HCT116 (cell line): ENCODE measurements around the gene CLIC4. TPM values are rescaled to one million over a fixed set of nuclear protein-coding genes. Genes with fewer than 3 reads are reported as not detected.

Experiments
- CEBPB ChIP-seq: IDR thresholded peaks from 2 replicates; pipeline ENCODE4 v1.6.1; 2012; ENCODE audit warnings: low read depth
- JUND ChIP-seq: IDR thresholded peaks from 2 replicates; pipeline ENCODE4 v1.6.1; 2012
- SIN3A ChIP-seq: IDR thresholded peaks from 2 replicates; pipeline ENCODE4 v1.6.1; 2012; ENCODE audit warnings: low read depth
- total RNA-seq: library from RNA; stranded (reverse); gene quantifications from one replicate; pipeline ENCODE4 v1.2.1, GENCODE V29; 2021; ENCODE audit not compliant: unreplicated experiment
- TF ChIP-seq, protein P1 (sequence below): IDR thresholded peaks from 2 replicates; pipeline ENCODE4 v1.6.1; 2012; ENCODE audit warnings: low read depth
- TF ChIP-seq, protein P2 (sequence below): IDR thresholded peaks from 2 replicates; pipeline ENCODE4 v1.6.1; 2011; ENCODE audit warnings: mild to moderate bottlenecking, low read length, moderate library complexity; ENCODE audit not compliant: insufficient replicate concordance; ENCODE audit errors: extremely low read depth
- TF ChIP-seq, protein P3 (sequence below): IDR thresholded peaks from 2 replicates; pipeline ENCODE4 v1.6.1; 2012

CLIC4 gene
- total RNA-seq, 1 experiment from 2014 or later: 77.2 TPM

DNA sequence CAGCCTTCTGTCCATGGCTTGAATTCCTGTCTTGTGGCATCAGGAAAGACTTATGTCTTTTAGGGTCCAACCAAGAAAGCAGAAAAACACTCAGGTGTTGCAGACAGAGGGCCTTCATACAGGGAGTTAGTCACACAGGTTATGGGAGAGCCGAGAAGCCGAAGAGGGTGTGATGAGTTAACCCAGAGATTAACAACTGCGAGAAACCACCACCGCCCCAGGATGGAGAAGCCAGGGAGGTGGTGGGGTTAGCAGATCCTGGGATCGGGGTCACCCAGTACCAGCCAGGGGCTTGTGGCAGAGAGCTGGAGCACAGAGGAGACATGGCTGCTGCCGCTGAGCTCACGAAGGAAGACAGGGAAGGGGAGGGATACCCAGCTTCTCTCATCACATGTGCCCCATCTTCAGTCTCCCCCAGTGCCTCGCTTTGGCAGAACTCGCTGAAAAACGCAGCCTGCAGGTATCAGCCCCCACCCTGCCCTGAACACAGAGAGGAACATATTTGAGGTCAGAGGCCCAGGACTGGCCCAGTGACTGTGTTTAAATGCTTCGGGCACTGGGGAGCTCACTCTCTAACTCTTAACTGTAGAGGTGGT lies 126.2 kb downstream of the CLIC4 start (continued):
- TF ChIP-seq, protein P1, sequence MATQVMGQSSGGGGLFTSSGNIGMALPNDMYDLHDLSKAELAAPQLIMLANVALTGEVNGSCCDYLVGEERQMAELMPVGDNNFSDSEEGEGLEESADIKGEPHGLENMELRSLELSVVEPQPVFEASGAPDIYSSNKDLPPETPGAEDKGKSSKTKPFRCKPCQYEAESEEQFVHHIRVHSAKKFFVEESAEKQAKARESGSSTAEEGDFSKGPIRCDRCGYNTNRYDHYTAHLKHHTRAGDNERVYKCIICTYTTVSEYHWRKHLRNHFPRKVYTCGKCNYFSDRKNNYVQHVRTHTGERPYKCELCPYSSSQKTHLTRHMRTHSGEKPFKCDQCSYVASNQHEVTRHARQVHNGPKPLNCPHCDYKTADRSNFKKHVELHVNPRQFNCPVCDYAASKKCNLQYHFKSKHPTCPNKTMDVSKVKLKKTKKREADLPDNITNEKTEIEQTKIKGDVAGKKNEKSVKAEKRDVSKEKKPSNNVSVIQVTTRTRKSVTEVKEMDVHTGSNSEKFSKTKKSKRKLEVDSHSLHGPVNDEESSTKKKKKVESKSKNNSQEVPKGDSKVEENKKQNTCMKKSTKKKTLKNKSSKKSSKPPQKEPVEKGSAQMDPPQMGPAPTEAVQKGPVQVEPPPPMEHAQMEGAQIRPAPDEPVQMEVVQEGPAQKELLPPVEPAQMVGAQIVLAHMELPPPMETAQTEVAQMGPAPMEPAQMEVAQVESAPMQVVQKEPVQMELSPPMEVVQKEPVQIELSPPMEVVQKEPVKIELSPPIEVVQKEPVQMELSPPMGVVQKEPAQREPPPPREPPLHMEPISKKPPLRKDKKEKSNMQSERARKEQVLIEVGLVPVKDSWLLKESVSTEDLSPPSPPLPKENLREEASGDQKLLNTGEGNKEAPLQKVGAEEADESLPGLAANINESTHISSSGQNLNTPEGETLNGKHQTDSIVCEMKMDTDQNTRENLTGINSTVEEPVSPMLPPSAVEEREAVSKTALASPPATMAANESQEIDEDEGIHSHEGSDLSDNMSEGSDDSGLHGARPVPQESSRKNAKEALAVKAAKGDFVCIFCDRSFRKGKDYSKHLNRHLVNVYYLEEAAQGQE: no peak
- no peak for TF ChIP-seq CEBPB
- TF ChIP-seq, protein P2, sequence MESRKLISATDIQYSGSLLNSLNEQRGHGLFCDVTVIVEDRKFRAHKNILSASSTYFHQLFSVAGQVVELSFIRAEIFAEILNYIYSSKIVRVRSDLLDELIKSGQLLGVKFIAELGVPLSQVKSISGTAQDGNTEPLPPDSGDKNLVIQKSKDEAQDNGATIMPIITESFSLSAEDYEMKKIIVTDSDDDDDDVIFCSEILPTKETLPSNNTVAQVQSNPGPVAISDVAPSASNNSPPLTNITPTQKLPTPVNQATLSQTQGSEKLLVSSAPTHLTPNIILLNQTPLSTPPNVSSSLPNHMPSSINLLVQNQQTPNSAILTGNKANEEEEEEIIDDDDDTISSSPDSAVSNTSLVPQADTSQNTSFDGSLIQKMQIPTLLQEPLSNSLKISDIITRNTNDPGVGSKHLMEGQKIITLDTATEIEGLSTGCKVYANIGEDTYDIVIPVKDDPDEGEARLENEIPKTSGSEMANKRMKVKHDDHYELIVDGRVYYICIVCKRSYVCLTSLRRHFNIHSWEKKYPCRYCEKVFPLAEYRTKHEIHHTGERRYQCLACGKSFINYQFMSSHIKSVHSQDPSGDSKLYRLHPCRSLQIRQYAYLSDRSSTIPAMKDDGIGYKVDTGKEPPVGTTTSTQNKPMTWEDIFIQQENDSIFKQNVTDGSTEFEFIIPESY: no peak
- no peak for TF ChIP-seq JUND
- TF ChIP-seq, protein P3, sequence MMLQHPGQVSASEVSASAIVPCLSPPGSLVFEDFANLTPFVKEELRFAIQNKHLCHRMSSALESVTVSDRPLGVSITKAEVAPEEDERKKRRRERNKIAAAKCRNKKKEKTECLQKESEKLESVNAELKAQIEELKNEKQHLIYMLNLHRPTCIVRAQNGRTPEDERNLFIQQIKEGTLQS: no peak
- no peak for TF ChIP-seq SIN3A
